Mucosa of descending colon (tissue), 3 donors: ENCODE results near the gene NDP. TPM values are rescaled to one million over a fixed set of nuclear protein-coding genes. Genes with fewer than 3 reads are reported as not detected.

Experiments used
- ATAC-seq: fragments of 200-7000 bp; cut with Tn5 transposase; one replicate; pipeline ENCODE4 v1.9.1; 2020; ENCODE audit warnings: mild to moderate bottlenecking, moderate library complexity
- DNase-seq, 3 donors: peaks; one replicate each; pipeline ENCODE4 v3.0.0-alpha.2; 2020
- H3K36me3 ChIP-seq: fragments of 200-600 bp; one replicate; pipeline ENCODE4 v1.8.0; 2021; ENCODE audit warnings: low read depth, mild to moderate bottlenecking
- H3K4me1 ChIP-seq: fragments of 200-600 bp; one replicate; pipeline ENCODE4 v1.8.0; 2021; ENCODE audit warnings: low read depth, mild to moderate bottlenecking
- H3K4me3 ChIP-seq: fragments of 200-600 bp; one replicate; pipeline ENCODE4 v1.8.0; 2021; ENCODE audit warnings: mild to moderate bottlenecking
- H3K9me3 ChIP-seq: fragments of 200-600 bp; one replicate; pipeline ENCODE4 v1.8.0; 2021; ENCODE audit warnings: mild to moderate bottlenecking
- intact Hi-C, 2 donors: fragments of 100-400 bp; cut with DNase I in 1 of 2; cut with micrococcal nuclease in 1 of 2; formaldehyde crosslinking; loops; one replicate each; pipeline versions ENCODE4 v1.11.0 to v1.11.1; 2022; cut with DNase I, micrococcal nuclease
- total RNA-seq, 3 donors: library from RNA; stranded (reverse); fragmentation: NEBNext Ultra II Directional in 2 of 3; extraction: Animal tissue kit (Norgen Biotek cat#: 25700) in 2 of 3; gene quantifications; one replicate each; pipeline versions ENCODE4 v1.2.1 to v1.2.4, GENCODE V29; 2021 to 2023
- TF ChIP-seq, protein P1 (sequence below): fragments of 200-600 bp; IDR thresholded peaks from one replicate; pipeline ENCODE4 v1.8.0; 2022; ENCODE audit warnings: antibody characterized with exemption, mild to moderate bottlenecking
- donor health status: DM: no; HTN: no; CAD: no; lungs with moderate emphysema.
- donor health status: DM: no; HTN: no; CAD: no.
- donor health status: DM: no; HTN: yes; CAD: no.

NDP gene
- total RNA-seq, 3 donors from 2014 or later, result not detected

DNA sequence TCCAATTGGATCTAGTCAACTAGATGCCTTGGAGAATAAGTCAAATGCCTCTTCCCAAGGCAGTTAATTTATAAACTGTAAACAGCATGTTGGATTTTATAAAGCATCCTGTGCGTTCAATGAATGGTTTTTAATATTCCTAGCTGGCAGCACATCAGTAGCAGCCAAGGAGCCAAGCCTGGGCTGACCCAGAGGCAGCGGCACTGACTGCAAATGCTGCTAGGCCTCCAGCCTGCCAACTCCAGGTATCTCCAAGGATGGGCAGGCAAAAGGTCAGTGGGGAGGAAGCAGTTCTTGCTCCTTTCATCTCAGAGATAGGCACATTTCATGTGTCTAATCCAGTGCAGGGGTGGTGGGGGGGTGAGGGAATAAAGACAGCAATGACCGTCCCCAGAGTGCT lies 9.5 kb downstream of the NDP start:
- no peak for ATAC-seq
- H3K36me3 ChIP-seq, result no peaks in the 10 kb centered on the region
- DNase-seq, result no peak
- H3K9me3 ChIP-seq, result no peaks in the 10 kb centered on the region
- intact Hi-C loops, result no loop called here
- H3K4me1 ChIP-seq, result no peaks in the 10 kb centered on the region
- TF ChIP-seq, protein P1, sequence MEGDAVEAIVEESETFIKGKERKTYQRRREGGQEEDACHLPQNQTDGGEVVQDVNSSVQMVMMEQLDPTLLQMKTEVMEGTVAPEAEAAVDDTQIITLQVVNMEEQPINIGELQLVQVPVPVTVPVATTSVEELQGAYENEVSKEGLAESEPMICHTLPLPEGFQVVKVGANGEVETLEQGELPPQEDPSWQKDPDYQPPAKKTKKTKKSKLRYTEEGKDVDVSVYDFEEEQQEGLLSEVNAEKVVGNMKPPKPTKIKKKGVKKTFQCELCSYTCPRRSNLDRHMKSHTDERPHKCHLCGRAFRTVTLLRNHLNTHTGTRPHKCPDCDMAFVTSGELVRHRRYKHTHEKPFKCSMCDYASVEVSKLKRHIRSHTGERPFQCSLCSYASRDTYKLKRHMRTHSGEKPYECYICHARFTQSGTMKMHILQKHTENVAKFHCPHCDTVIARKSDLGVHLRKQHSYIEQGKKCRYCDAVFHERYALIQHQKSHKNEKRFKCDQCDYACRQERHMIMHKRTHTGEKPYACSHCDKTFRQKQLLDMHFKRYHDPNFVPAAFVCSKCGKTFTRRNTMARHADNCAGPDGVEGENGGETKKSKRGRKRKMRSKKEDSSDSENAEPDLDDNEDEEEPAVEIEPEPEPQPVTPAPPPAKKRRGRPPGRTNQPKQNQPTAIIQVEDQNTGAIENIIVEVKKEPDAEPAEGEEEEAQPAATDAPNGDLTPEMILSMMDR, result no peak
- no peak overlapping the region for H3K4me3 ChIP-seq

DNA sequence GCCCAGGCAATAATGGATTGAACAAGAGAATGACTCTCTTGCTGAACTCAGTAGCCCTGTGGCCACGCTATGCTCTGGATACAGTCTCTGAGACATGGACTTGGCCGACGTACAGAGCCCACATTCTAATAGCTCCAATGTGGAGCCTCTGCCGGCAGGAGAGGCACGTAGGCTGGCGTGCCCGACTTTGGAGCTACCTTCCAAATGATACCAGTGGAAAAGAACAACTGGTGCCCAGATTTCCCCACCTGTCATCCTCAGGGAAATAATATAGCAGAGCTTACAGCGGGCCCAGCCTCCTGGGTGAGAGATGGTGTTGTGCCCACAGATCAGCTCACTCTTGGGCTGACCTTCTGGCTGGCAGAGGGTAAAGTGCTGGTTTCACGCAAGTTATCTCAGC lies 10.6 kb downstream of the NDP start:
- ATAC-seq (no peak), DNase-seq (no peak)
- TF ChIP-seq, protein P1, result no peak
- no peaks in the 10 kb centered on the region for H3K9me3 ChIP-seq
- intact Hi-C loops, result no loop called here
- no peaks in the 10 kb centered on the region for H3K36me3 ChIP-seq
- H3K4me3 ChIP-seq, result no peak overlapping the region
- H3K4me1 ChIP-seq, result no peaks in the 10 kb centered on the region

DNA sequence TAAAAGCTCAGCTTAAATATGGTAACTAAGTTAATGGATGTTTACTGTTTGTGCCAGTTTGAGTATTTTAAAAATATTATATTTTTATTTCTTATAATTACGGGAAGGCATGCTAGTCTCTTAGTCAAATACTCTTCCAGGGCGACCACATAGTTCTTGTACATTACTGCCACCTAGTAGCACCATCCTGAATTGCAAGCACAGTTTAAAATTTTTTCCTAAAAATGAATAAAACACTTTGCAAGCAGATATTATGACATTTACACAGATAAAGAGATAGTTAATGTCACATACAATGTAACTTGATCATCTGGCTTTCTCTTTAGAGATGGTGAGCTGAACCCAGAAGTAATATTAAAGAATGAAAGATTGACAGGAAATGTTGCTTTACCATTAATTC lies 11.5 kb downstream of the NDP start:
- intact Hi-C loops, result no loop called here
- TF ChIP-seq, protein P1, result no peak
- no peak for ATAC-seq
- H3K4me3 ChIP-seq, result no peak overlapping the region
- no peak for DNase-seq
- no peaks in the 10 kb centered on the region for H3K4me1 ChIP-seq
- no peaks in the 10 kb centered on the region for H3K9me3 ChIP-seq
- no peaks in the 10 kb centered on the region for H3K36me3 ChIP-seq

DNA sequence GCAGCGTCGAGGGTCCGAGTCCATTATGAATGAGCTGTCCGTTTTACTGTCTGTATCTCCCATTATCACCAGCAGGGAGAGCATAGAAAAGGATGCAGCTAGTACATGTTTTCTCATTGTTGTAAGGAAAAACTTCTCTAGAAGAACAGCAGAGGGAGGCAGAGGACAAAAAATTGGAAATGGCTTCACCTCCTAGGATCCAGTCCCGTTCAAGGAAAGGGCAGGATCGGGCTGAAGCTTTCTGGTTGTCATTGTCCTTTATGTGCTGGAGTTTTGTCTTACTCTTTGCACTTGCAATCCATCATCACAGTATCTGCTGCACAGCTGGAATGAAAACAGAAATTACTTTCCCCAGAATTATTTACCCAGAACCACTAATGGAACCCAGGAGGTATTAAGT lies 14.7 kb downstream of the NDP start:
- H3K4me1 ChIP-seq, result no peaks in the 10 kb centered on the region
- ATAC-seq, result peak; percentile 94
- intact Hi-C loops, result loop anchor here (10.0 kb wide), 1 partner anchor 286 kb away; no protein-coding TSS in a partner anchor

DNA sequence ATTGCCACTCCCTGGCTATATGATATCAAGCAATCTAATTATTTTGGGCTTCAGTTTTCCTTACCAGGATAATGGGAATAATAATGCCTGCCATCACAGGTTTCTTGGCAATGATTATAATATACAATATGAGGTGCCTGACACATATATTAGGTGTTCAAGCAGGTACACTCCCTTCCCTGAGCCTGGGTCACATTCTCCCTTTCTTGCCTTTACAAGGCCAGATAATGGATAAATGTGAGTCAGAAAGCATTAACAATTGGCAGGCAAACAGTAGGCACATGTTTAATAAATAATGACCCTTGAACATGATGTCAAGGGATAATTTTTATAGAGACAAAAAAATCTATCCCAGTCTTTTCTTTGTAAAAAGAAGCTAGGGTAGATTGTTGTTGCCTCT lies 17.2 kb downstream of the NDP start:
- no peaks in the 10 kb centered on the region for H3K36me3 ChIP-seq
- H3K4me3 ChIP-seq, result no peak overlapping the region
- no peaks in the 10 kb centered on the region for H3K9me3 ChIP-seq
- ATAC-seq (no peak), DNase-seq (no peak)
- no peaks in the 10 kb centered on the region for H3K4me1 ChIP-seq
- intact Hi-C loops, result loop anchor here (10.0 kb wide), 1 partner anchor 289 kb away; no protein-coding TSS in a partner anchor
- TF ChIP-seq, protein P1, result no peak

More for the DNA sequence above, 14.7 kb downstream of the NDP start:
- Histone ChIP-seq H3K4me3 (no peak overlapping the region), H3K36me3 (no peaks in the 10 kb centered on the region), H3K9me3 (no peaks in the 10 kb centered on the region)
- peak in 1 of 3 donors; percentile 36 for DNase-seq
- TF ChIP-seq, protein P1, result no peak

DNA sequence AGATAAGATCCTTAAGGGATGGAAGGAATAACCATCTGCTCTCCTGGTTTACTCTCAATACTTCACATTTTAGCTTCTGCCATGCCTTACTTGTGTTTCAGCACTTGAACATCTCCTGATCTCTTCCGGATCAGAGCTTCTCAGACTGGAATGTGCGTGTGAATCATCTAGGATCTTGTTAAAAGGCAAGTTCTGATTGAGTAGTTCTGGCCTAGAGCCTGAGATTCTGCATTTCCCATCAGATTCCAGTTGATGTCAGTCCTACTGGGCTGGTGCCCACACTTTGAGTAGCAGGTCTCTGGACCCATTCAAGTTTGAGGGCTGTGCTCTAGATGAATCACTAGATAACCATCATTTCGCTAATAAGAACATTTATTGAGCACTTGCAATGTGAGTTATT lies 20.0 kb downstream of the NDP start:
- ATAC-seq (no peak), DNase-seq (no peak)
- Histone ChIP-seq H3K4me1 (no peaks in the 10 kb centered on the region), H3K36me3 (no peaks in the 10 kb centered on the region), H3K9me3 (no peaks in the 10 kb centered on the region), H3K4me3 (no peak overlapping the region)
- intact Hi-C loops, result loop anchor here (10.0 kb wide), 1 partner anchor 292 kb away; no protein-coding TSS in a partner anchor
- TF ChIP-seq, protein P1, result no peak
